Measurements from ENCODE around the gene PARD3B.

The PARD3B gene

GRCh38 chr2:205041472-205042130, 496.3 kb downstream of the PARD3B start:
- no peak for DNase-seq (ENCODE audit: low read depth)
- no peak for TF ChIP-seq CTCF (IDR thresholded peaks at IDR 0.05; ENCODE audit: insufficient read depth, low read depth, low read length, missing control alignments)
- no peak overlapping the region for H3K4me3 ChIP-seq (ENCODE audit: low read depth, low read length)

- TF ChIP-seq CTCF (IDR thresholded peaks at IDR 0.05; ENCODE audit: insufficient read depth, low read depth, low read length, missing control alignments): no peak
- no peak for DNase-seq (ENCODE audit: low read depth)
- H3K4me3 ChIP-seq (ENCODE audit: low read depth, low read length): no peak overlapping the region
Measured at GRCh38 chr2:205043285-205043684, 498.0 kb downstream of the PARD3B start.

- DNase-seq (ENCODE audit: low read depth): no peak
- TF ChIP-seq CTCF (IDR thresholded peaks at IDR 0.05; ENCODE audit: insufficient read depth, low read depth, low read length, missing control alignments): no peak
- no peak overlapping the region for H3K4me3 ChIP-seq (ENCODE audit: low read depth, low read length)
Measured at GRCh38 chr2:205045706-205046105, 500.4 kb downstream of the PARD3B start.

GRCh38 chr2:205047273-205047839, 502.1 kb downstream of the PARD3B start:
- TF ChIP-seq CTCF (IDR thresholded peaks at IDR 0.05; ENCODE audit: insufficient read depth, low read depth, low read length, missing control alignments): no peak
- no peak overlapping the region for H3K4me3 ChIP-seq (ENCODE audit: low read depth, low read length)

GRCh38 chr2:205051417-205051816, 506.1 kb downstream of the PARD3B start:
- no peak for TF ChIP-seq CTCF (IDR thresholded peaks at IDR 0.05; ENCODE audit: insufficient read depth, low read depth, low read length, missing control alignments)
- no peak for DNase-seq (ENCODE audit: low read depth)
- H3K4me3 ChIP-seq (ENCODE audit: low read depth, low read length): no peak overlapping the region

More at GRCh38 chr2:205047273-205047839, 502.1 kb downstream of the PARD3B start:
- DNase-seq (ENCODE audit: low read depth): no peak

- no peak overlapping the region for H3K4me3 ChIP-seq (ENCODE audit: low read depth, low read length)
- DNase-seq (ENCODE audit: low read depth): no peak
- TF ChIP-seq CTCF (IDR thresholded peaks at IDR 0.05; ENCODE audit: insufficient read depth, low read depth, low read length, missing control alignments): no peak
Measured at GRCh38 chr2:205052781-205053180, 507.5 kb downstream of the PARD3B start.

All from GM12865 (cell line).